ENCODE measurements around the gene SIN3B. TPM values are rescaled to one million over a fixed set of nuclear protein-coding genes. Genes with fewer than 3 reads are reported as not detected.

The SIN3B gene
- total RNA-seq, 1 donor from 2014 or later = 73.1 TPM

DNA sequence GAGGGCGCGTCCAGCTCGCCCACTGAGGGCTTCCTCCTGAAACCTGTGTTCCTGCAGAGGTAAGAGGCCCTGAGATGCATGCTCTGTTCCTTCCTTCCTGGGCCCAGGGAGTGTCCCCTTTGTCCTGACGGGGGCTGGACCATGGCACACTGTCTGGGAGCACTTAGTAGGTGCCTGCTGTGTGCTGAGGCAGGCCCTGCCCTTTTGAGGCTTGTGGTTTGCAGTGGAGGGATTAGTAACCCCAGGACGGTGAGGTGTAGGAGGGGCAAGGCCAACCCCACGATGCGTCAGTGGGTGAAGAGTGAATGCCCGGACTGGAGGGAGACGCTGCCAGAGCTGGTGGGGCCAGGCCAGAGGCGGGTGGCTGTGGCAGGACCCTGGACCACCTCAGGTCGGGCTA, 48.4 kb downstream of the SIN3B start:
- DNase-seq = no peak
- POLR2A ChIA-PET = interaction anchor here (0.6 kb wide), 1 partner anchor 60 kb away, joined by 8 read pairs; no protein-coding TSS in a partner anchor
- intact Hi-C loops (cut with micrococcal nuclease) = no loop called here
- Mint-ChIP-seq H3K36me3 (ENCODE audit: low read depth) (peaks cover 73% of the 10 kb centered on the region), H3K9me3 (peaks cover 14% of the 10 kb centered on the region), H3K4me3 (no peak overlapping the region), H3K4me1 (peaks cover 12% of the 10 kb centered on the region), H3K27ac (no peak overlapping the region), H3K27me3 (no peaks in the 10 kb centered on the region)
- CTCF ChIA-PET = no interaction called here
- TF ChIP-seq, protein P1, sequence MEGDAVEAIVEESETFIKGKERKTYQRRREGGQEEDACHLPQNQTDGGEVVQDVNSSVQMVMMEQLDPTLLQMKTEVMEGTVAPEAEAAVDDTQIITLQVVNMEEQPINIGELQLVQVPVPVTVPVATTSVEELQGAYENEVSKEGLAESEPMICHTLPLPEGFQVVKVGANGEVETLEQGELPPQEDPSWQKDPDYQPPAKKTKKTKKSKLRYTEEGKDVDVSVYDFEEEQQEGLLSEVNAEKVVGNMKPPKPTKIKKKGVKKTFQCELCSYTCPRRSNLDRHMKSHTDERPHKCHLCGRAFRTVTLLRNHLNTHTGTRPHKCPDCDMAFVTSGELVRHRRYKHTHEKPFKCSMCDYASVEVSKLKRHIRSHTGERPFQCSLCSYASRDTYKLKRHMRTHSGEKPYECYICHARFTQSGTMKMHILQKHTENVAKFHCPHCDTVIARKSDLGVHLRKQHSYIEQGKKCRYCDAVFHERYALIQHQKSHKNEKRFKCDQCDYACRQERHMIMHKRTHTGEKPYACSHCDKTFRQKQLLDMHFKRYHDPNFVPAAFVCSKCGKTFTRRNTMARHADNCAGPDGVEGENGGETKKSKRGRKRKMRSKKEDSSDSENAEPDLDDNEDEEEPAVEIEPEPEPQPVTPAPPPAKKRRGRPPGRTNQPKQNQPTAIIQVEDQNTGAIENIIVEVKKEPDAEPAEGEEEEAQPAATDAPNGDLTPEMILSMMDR (IDR thresholded peaks at IDR 0.05) = no peak
- ATAC-seq (ENCODE audit: low read depth) = no peak

DNA sequence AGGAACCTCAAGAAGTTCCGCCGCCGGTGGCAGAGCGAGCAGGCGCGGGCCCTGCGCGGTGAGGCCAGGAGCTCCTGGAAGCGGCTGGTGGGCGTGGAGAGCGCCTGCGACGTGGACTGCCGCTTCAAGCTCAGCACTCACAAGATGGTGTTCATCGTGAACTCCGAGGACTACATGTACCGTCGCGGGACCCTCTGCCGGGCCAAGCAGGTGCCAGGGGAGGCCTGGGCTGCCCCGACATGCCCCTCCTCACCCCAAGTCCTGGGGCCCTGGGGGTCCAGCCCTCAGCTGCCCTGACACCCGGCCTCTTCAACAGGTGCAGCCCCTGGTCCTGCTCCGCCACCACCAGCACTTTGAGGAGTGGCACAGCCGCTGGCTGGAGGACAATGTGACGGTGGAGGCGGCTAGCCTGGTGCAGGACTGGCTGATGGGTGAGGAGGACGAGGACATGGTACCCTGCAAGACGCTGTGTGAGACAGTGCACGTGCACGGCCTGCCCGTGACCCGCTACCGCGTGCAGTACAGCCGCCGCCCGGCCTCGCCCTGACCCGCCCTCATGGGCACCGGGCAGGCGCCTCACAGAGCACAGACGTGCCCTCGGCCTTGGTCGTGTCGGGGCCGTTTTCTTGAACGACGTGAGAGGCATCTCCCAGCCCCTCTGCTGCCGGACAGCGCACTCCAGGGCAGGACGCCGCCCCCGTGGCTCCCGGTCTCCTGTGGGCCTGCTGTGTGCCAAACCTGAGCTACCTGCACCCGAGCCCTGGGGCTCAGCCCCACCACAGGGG, 49.2 kb downstream of the SIN3B start:
- H3K9me3 Mint-ChIP-seq = peaks cover 18% of the 10 kb centered on the region
- DNase-seq = no peak
- ATAC-seq (ENCODE audit: low read depth) = no peak
- TF ChIP-seq, protein P1 (IDR thresholded peaks at IDR 0.05) = no peak
- H3K27me3 Mint-ChIP-seq = no peaks in the 10 kb centered on the region
- no peak overlapping the region for H3K4me3 Mint-ChIP-seq
- POLR2A ChIA-PET = no interaction called here
- H3K36me3 Mint-ChIP-seq (ENCODE audit: low read depth) = peaks cover 69% of the 10 kb centered on the region
- H3K27ac Mint-ChIP-seq = no peak overlapping the region
- CTCF ChIA-PET = no interaction called here
- peaks cover 12% of the 10 kb centered on the region for H3K4me1 Mint-ChIP-seq
- intact Hi-C loops (cut with micrococcal nuclease) = no loop called here

DNA sequence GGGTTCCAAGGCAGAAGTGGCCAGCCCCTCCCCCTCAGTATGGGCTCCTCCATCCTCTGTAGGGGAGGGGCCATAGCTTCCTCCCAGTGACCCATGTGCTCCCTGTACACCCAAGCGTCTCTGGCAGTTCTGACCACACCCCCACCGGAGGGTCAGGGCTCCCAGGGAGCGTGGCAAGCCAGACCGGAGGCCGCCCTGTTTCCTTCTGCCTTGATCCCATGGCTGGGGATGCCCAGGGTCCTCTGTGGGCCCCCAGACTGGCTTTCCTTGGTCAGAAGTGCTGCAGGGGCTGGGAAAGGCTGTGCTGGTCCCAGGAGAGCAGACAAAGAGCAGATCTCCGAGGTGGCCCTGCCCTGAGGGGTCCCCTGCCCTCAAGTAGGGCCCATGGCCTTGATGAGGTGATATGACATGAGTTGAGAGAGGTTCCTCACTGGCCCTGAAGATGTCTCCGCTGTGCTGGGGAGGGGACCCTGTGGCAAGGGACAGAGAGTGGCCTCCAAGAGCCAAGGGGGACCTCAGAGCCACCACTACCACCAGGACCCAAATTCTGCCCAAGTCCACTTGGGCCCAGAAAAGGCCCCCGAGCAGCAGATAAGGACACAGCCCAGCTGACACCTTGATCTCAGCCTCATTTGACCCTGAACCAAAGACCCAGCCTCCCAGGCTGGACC, 51.8 kb downstream of the SIN3B start:
- TF ChIP-seq, protein P1 (IDR thresholded peaks at IDR 0.05) = no peak
- Mint-ChIP-seq H3K4me1 (no peaks in the 10 kb centered on the region), H3K27me3 (no peaks in the 10 kb centered on the region), H3K4me3 (no peak overlapping the region), H3K9me3 (peaks cover 11% of the 10 kb centered on the region), H3K27ac (no peak overlapping the region), H3K36me3 (ENCODE audit: low read depth) (peaks cover 55% of the 10 kb centered on the region)
- intact Hi-C loops (cut with micrococcal nuclease) = no loop called here
- no peak for DNase-seq
- POLR2A ChIA-PET = no interaction called here
- no peak for ATAC-seq (ENCODE audit: low read depth)
- CTCF ChIA-PET = no interaction called here

DNA sequence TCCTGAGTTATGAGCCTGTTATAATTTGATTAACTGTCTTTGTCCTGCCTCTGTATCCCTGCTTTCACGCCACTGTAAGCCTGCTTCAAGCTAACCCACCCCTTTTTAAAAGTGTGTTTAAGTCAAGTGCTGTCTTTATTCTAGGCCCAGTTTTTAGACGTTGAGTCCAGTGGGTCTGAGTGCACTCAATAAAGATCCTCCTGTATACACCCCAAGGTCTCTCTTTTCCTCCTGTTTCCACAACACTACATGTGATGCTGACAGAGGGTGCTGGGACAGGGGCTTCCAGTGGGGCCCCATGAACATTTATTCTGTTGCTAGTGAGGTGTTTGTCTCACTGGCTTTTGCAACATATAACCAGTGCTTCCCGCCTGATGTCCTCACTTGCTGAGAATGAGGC, 52.9 kb downstream of the SIN3B start:
- TF ChIP-seq, protein P1 (IDR thresholded peaks at IDR 0.05) = no peak
- H3K9me3 Mint-ChIP-seq = peaks cover 11% of the 10 kb centered on the region
- no peak overlapping the region for H3K27ac Mint-ChIP-seq

DNA sequence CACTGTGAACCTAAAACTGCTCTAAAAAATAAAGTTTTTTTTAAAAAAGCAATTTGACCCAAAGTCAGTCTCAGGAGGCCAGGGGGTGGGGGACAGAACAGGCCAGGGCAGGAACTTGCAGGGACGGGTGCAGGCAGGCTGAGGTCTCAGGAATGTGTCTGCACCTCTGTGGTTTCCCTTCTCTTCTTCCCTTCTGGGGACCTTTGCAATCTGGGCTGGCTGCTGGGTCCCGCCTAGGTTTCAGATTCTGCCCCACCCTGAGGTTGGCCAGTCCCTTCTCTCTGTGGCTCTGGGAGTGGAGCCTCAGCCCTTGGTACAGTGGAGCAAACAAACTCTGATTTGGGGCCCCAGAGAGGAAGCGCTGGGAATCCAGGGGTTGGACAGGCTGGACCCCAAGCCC, 54.3 kb downstream of the SIN3B start:
- TF ChIP-seq, protein P1 (IDR thresholded peaks at IDR 0.05) = no peak
- H3K27ac Mint-ChIP-seq = no peak overlapping the region
- peaks cover 11% of the 10 kb centered on the region for H3K9me3 Mint-ChIP-seq
- ATAC-seq (ENCODE audit: low read depth) = no peak
- H3K36me3 Mint-ChIP-seq (ENCODE audit: low read depth) = peaks cover 36% of the 10 kb centered on the region
- ChIA-PET CTCF (no interaction called here), POLR2A (no interaction called here)
- peaks cover 3% of the 10 kb centered on the region for H3K4me1 Mint-ChIP-seq
- intact Hi-C loops (cut with micrococcal nuclease) = no loop called here
- DNase-seq = no peak
- H3K27me3 Mint-ChIP-seq = peaks cover 1% of the 10 kb centered on the region
- H3K4me3 Mint-ChIP-seq = no peak overlapping the region

More for the DNA sequence above, 52.9 kb downstream of the SIN3B start:
- POLR2A ChIA-PET = no interaction called here
- intact Hi-C loops (cut with micrococcal nuclease) = no loop called here
- Mint-ChIP-seq H3K4me1 (no peaks in the 10 kb centered on the region), H3K4me3 (no peak overlapping the region), H3K27me3 (no peaks in the 10 kb centered on the region), H3K36me3 (ENCODE audit: low read depth) (peaks cover 44% of the 10 kb centered on the region)
- no peak for DNase-seq
- no peak for ATAC-seq (ENCODE audit: low read depth)
- CTCF ChIA-PET = no interaction called here
